Measurements from ENCODE around the gene CBLN3. TPM values are rescaled to one million over a fixed set of nuclear protein-coding genes. Genes with fewer than 3 reads are reported as not detected.
"Not testable (repeated sequence)": the region's sequence is repeated elsewhere in the genome, so short reads cannot be mapped to it uniquely, and the experiment has no call there.

CBLN3 gene
- total RNA-seq, 1 donor from 2014 or later, result 1.9 TPM

GRCh38 chr14:24390701-24391468, 38.6 kb downstream of the CBLN3 start:
- peaks cover 11% of the 10 kb centered on the region for H3K4me1 Mint-ChIP-seq (ENCODE audit: low read depth)
- no peaks in the 10 kb centered on the region for H3K36me3 Mint-ChIP-seq (ENCODE audit: insufficient read depth)
- peaks cover 34% of the 10 kb centered on the region for H3K27me3 Mint-ChIP-seq
- no peak overlapping the region for H3K4me3 Mint-ChIP-seq (ENCODE audit: low read depth)
- TF ChIP-seq CTCF (IDR thresholded peaks at IDR 0.05; ENCODE audit: unreplicated experiment), result no peak
- no peaks in the 10 kb centered on the region for H3K9me3 Mint-ChIP-seq (ENCODE audit: low read depth)
- no peak overlapping the region for H3K27ac Mint-ChIP-seq
- DNase-seq (ENCODE audit: low spot score, unreplicated experiment), result no peak

- H3K27me3 Mint-ChIP-seq, result peaks cover 34% of the 10 kb centered on the region
- H3K4me1 Mint-ChIP-seq (ENCODE audit: low read depth), result peaks cover 11% of the 10 kb centered on the region
- no peaks in the 10 kb centered on the region for H3K9me3 Mint-ChIP-seq (ENCODE audit: low read depth)
- no peaks in the 10 kb centered on the region for H3K36me3 Mint-ChIP-seq (ENCODE audit: insufficient read depth)
- DNase-seq (ENCODE audit: low spot score, unreplicated experiment), result no peak
- no peak for TF ChIP-seq CTCF (IDR thresholded peaks at IDR 0.05; ENCODE audit: unreplicated experiment)
- no peak overlapping the region for H3K27ac Mint-ChIP-seq
- no peak overlapping the region for H3K4me3 Mint-ChIP-seq (ENCODE audit: low read depth)
These were observed 40.1 kb downstream of the CBLN3 start for GRCh38 chr14:24389226-24389848.

- TF ChIP-seq CTCF (IDR thresholded peaks at IDR 0.05; ENCODE audit: unreplicated experiment), result no peak
- H3K4me3 Mint-ChIP-seq (ENCODE audit: low read depth), result no peak overlapping the region
- no peaks in the 10 kb centered on the region for H3K9me3 Mint-ChIP-seq (ENCODE audit: low read depth)
- no peaks in the 10 kb centered on the region for H3K36me3 Mint-ChIP-seq (ENCODE audit: insufficient read depth)
- peaks cover 36% of the 10 kb centered on the region for H3K27me3 Mint-ChIP-seq
- DNase-seq (ENCODE audit: low spot score, unreplicated experiment), result no peak
- H3K27ac Mint-ChIP-seq, result no peak overlapping the region
- H3K4me1 Mint-ChIP-seq (ENCODE audit: low read depth), result peaks cover 11% of the 10 kb centered on the region
These were observed 40.8 kb downstream of the CBLN3 start for GRCh38 chr14:24388474-24389179.

GRCh38 chr14:24387579-24387978, 41.9 kb downstream of the CBLN3 start:
- H3K4me3 Mint-ChIP-seq (ENCODE audit: low read depth); H3K27ac Mint-ChIP-seq; H3K36me3 Mint-ChIP-seq (ENCODE audit: insufficient read depth); H3K9me3 Mint-ChIP-seq (ENCODE audit: low read depth); DNase-seq (ENCODE audit: low spot score, unreplicated experiment): not testable (repeated sequence)
- Mint-ChIP-seq H3K27me3 (peaks cover 36% of the 10 kb centered on the region), H3K4me1 (ENCODE audit: low read depth) (peaks cover 11% of the 10 kb centered on the region)

GRCh38 chr14:24387009-24387345, 42.5 kb downstream of the CBLN3 start:
- no peak for DNase-seq (ENCODE audit: low spot score, unreplicated experiment)
- Mint-ChIP-seq H3K27me3 (peaks cover 36% of the 10 kb centered on the region), H3K4me1 (ENCODE audit: low read depth) (peaks cover 8% of the 10 kb centered on the region), H3K36me3 (ENCODE audit: insufficient read depth) (no peaks in the 10 kb centered on the region), H3K4me3 (ENCODE audit: low read depth) (no peak overlapping the region), H3K27ac (no peak overlapping the region), H3K9me3 (ENCODE audit: low read depth) (no peaks in the 10 kb centered on the region)
- no peak for TF ChIP-seq CTCF (IDR thresholded peaks at IDR 0.05; ENCODE audit: unreplicated experiment)
